LNCaP clone FGC (cell line): ENCODE results near the gene TFIP11.
A peak's percentile ranks its signal among the peaks of the same experiment; 100 is the strongest.

Source experiments
- DNase-seq: peaks from one replicate; pipeline ENCODE4 v3.0.0-alpha.2; 2011; ENCODE audit warnings: low read depth
- H3K4me3 ChIP-seq: 2 replicates; pipeline ENCODE4 v1.5.1; 2011; ENCODE audit warnings: mild to moderate bottlenecking, low read depth, low read length, control low read depth
- TF ChIP-seq, protein P1 (sequence below): IDR thresholded peaks from 2 replicates; pipeline ENCODE4 v1.5.1; 2012; ENCODE audit warnings: mild to moderate bottlenecking; ENCODE audit not compliant: control insufficient read depth, insufficient read depth; ENCODE audit errors: extremely low read depth

TFIP11 gene

DNA sequence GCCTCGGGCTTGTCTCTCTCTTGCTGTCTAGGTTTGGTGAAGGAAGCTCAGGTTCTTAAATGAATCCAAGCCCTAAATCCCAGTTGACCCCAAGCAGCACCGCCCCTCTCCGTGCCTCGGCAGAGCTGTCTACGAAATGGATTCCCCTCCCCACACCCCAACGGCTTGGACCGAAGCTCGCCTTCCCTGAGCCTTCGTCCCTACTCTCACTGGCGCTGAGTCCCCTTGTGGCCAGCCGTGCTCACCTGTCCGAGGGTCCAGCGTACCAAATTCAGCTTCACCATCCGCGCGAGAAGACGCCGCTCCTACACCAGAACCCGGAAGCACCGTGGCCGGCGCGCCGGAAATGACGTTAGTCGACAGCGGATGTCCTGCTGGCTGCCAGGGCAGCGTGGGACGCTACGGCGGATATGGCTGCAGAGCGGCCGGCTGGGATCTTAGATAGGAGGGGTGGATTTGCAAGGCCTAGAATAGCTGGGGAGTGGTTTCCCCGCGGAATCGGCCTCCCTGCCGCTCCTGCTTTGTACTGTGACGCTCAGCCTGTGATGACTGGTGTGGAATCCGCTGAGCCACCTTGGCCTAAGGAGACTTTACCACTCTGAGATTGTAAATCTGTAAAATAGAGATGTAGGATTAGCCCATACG is at the start of gene TFIP11:
TSS of gene TFIP11 (minus strand) at position 325 of the 645 bp plus-strand sequence. CDS start 2,201 bp downstream, outside the sequence.
- peak within 1 kb of the TSS; percentile 98 for H3K4me3 ChIP-seq
- peak; percentile 72 for DNase-seq
- TF ChIP-seq, protein P1, sequence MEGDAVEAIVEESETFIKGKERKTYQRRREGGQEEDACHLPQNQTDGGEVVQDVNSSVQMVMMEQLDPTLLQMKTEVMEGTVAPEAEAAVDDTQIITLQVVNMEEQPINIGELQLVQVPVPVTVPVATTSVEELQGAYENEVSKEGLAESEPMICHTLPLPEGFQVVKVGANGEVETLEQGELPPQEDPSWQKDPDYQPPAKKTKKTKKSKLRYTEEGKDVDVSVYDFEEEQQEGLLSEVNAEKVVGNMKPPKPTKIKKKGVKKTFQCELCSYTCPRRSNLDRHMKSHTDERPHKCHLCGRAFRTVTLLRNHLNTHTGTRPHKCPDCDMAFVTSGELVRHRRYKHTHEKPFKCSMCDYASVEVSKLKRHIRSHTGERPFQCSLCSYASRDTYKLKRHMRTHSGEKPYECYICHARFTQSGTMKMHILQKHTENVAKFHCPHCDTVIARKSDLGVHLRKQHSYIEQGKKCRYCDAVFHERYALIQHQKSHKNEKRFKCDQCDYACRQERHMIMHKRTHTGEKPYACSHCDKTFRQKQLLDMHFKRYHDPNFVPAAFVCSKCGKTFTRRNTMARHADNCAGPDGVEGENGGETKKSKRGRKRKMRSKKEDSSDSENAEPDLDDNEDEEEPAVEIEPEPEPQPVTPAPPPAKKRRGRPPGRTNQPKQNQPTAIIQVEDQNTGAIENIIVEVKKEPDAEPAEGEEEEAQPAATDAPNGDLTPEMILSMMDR: 0 out of 2 replicates have a peak, but pooled peaks have one; percentile 3

DNA sequence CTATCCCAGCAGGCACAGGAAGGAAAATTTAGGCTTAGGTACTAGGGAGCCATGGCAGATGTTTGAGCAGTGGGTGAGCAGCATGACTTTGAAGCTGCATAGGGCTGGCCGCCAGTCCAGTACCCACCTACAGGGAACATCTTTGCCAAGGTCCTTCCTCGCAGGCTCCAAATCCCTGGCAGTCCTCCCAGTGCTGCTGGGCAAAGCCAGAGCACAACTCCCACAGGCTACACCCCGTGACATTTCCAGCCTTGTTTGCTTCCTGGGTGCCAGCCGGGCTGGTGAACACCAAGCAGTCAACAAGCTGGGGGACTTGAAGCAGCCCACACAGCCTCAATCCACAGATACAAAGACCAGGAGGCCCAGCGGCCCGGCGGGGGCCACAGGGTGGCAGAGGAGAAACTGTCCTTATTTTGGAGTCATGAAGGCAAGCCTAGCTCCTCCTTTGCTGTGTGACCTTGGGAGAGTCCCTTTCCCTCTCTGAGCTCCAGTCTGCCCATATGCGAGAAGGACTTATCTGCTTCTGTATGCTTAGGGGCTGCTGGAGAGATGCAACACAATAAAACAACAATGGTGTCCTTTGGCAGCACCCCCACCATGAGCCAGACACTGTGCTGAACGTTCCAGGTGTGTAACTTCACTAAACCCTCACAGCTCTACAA is 49.6 kb upstream of the TFIP11 start:
- H3K4me3 ChIP-seq: no peak overlapping the region
- TF ChIP-seq, protein P1: no peak
- DNase-seq: no peak

- DNase-seq: no peak
- TF ChIP-seq, protein P1: no peak
- no peak overlapping the region for H3K4me3 ChIP-seq
These were observed 47.8 kb upstream of the TFIP11 start for GRCh38 chr22:26559961-26560575.

- TF ChIP-seq, protein P1: no peak
- H3K4me3 ChIP-seq: no peak overlapping the region
- no peak for DNase-seq
These were observed 46.1 kb upstream of the TFIP11 start for GRCh38 chr22:26558248-26558895.

- TF ChIP-seq, protein P1: no peak
- DNase-seq: no peak
These were observed 44.6 kb upstream of the TFIP11 start for GRCh38 chr22:26556904-26557303.

DNA sequence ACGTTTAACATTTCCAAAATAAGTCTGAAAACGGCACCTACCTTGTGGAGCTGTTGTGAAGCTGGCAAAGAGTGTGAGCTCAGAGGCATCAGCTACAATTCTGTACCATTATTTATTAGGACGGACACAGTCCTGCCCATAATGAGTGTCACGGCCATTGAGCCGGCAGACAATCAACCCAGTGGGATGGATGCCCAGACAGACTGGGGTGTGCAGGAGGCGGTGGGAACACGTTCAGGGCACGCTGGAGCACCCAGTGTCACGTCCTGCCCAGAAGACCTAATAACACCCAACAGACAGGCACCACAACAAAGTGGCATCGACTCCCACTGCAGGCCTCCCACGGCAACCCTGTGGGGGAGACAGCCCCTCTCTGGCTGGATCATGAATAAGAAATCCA is 43.2 kb upstream of the TFIP11 start:
- H3K4me3 ChIP-seq: no peak overlapping the region
- no peak for DNase-seq
- TF ChIP-seq, protein P1: no peak

More at GRCh38 chr22:26556904-26557303, 44.6 kb upstream of the TFIP11 start:
- H3K4me3 ChIP-seq: no peak overlapping the region
